Hippocampal formation (tissue), 2 donors: ENCODE data around the gene AUTS2.
"Not testable (repeated sequence)": the region's sequence is repeated elsewhere in the genome, so short reads cannot be mapped to it uniquely, and the experiment has no call there.

ENCODE experiments used
- DNase-seq, 2 donors: peaks; one replicate each; lab custom pipeline; 2025; lab: John Stamatoyannopoulos, UW

The AUTS2 gene

GRCh38 chr7:70810558-70811139 is 1212.4 kb downstream of the AUTS2 start:
- DNase-seq = no peak

DNA sequence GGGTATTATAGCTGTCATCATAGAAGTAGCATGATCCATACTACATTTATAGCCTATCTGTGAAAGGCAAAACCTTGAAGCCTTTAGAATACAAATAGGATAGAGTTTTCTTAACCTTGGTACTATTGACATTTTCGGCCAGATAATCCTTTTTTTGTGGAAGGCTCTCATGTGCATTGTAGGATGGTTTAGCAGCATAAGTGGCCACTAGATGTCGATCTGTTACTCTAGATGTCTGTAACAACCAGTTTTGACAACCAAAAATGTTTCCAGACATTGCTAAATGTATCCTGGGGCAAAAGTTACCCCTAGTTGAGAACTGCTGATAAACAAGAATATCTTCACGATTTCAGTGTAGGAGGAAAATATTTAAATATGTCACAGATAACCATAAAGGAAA is 1214.2 kb downstream of the AUTS2 start:
- DNase-seq = no peak

DNA sequence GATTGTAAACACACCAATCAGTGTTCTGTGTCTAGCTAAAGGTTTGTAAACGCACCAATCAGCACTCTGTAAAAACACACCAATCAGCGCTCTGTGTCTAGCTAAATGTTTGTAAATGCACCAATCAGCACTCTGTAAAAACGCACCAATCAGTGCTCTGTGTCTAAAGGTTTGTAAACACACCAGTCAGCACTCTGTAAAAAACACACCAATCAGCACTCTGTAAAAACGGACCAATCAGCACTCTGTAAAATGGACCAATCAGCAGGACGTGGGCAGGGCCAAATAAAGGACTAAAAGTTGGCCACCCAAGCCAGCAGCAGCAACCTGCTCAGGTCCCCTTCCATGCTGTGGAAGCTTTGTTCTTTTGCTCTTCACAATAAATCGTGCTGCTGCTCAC is 1224.2 kb downstream of the AUTS2 start:
- not testable (repeated sequence) for DNase-seq

DNA sequence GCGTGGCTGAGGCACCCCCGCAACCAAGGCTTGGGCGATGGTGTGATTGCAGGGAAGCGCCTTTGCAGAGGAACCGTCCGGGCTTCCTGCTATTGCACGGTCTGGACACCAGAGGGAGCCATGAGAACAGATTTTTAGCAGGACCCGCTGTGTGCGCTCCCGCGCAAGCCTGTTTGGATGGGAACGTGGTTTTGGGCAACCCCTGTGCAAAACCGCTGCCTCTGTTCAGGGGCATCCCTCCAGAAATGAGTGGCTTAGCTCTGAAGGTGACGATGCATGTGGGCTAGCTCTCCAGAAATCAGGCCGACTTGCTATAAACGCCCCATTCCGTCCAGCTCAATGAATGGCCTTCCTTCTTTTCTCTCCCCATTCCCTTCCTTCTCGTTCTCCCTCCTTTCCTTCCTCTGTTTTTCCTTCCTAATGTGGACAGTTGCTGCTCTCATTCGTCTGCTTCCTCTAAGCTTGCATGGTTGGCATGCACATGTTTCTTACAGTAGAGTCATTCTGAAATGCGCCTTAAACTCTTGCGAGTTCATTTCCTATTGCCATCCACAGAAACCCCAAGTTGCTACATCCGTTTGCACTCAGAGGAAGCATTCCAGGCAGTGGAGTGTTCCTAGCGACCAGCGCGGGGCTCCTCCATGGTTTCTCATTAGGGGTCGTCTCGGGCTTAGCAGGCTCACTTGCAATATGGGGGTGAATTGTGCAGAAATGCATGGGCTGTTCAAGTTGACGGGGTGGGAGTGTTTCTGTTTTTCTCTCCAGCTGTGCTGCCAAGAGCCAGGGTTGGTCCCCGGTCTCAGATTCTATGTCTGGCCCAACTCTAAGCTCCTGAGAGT is 1231.2 kb downstream of the AUTS2 start:
- peak; percentile 26 to 32 for DNase-seq

GRCh38 chr7:70830060-70830395 is 1231.8 kb downstream of the AUTS2 start:
- DNase-seq = no peak

- DNase-seq = no peak
Observed at GRCh38 chr7:70830426-70830825, 1232.2 kb downstream of the AUTS2 start.

- DNase-seq = no peak
Observed at GRCh38 chr7:70833726-70834125, 1235.5 kb downstream of the AUTS2 start.

DNA sequence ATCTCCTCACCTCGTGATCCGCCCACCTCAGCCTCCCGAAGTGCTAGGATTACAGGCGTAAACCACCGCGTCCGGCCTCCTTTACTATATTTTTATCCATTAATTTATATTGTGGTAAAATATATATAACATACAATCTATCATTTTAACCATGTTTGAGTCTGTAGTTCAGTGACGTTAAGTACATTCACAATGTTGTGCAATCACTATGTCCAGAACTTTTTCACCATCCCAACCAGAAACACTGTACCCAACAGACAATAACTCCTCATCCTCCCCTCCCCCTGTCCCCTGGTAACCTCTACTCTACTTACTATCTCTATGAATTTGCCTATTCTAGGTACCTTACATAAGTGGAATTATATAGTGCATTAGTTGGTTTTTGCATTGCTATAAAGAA is 1236.1 kb downstream of the AUTS2 start:
- DNase-seq = no peak

DNA sequence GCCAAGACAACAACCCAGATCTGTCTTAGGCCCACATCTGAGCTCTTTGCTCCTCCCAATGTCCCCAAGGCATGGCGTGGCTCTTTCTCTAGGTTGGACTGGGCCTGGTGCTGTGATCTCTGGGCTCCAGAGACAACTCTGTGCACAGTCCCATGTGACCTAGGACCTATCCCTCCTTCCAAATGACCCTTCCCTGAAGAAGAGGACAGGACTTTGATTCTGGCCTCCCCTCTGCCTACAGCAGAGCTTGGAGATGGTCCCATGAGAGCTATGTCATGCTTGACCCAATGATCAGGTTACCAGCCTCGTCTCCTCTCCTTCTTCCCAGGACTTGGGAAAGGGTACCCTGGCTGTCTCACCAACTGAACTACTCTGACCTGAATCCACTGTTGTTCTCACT is 1237.4 kb downstream of the AUTS2 start:
- no peak for DNase-seq

GRCh38 chr7:70836279-70836678 is 1238.0 kb downstream of the AUTS2 start:
- DNase-seq = no peak

DNA sequence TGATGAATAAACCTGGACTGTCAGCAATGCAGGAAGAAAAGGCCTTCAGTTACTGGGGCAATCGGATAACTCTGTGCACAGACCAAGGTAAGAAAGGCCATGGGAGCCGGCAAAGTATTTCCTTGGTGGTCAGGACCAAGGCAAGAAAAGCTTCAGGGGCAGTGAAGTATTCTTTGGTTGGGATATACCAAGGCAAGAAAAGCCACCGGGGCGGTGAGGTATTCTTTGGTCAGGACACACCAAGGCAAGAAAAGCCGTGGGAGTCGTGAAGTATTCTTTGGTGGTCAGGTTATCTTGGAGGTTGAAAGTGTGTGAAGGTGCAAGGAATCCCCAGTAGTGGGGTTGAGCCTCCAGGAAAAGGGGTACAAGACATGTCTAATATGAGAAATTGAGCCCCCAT is 1238.7 kb downstream of the AUTS2 start:
- no peak for DNase-seq

GRCh38 chr7:70837589-70837988 is 1239.3 kb downstream of the AUTS2 start:
- DNase-seq = no peak

DNA sequence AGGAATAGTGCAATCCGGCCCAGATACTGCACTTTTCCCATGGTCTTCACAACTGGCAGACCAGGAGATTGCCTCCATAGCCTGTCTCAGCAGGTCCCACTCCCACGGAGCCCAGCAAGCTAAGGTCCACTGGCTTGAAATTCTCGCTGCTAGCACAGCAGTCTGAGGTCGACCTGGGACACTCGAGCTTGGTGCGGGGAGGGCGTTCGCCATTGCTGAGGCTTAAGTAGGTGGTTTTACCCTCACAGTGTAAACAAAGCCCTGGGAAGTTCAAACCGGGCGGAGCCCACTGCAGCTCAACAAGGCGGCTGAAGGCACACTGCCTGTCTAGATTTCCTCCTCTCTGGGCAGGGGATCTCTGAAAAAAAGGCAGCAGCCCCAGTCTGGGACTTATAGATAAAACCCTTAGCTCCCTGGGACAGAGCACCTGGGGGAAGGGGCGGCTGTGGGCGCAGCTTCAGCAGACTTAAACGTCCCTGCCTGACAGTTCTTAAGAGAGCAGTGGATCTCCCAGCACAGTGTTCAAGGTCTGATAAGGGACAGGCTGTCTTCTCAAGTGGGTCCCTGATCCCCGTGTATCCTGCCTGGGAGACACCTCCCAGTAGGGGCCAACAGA is 1240.1 kb downstream of the AUTS2 start:
- DNase-seq = no peak
